D721Med (cell line): ENCODE measurements around the gene EIF2B1.

Experiments used
- DNase-seq: peaks from one replicate; pipeline ENCODE4 v3.0.0; 2011; ENCODE audit warnings: low spot score; ENCODE audit not compliant: insufficient read length
- FAIRE-seq: peaks from 2 replicates; lab custom pipeline; 2011; peaks lifted over from hg19 to GRCh38; lab: Jason Lieb, UNC
- CTCF ChIP-seq: IDR thresholded peaks from 2 replicates; pipeline ENCODE4 v1.5.1; 2012; ENCODE audit warnings: mild to moderate bottlenecking, control low read depth; ENCODE audit not compliant: insufficient read depth; ENCODE audit errors: missing control alignments

EIF2B1 gene

GRCh38 chr12:123633379-123634141 lies at the start of gene EIF2B1, which contains the start of gene GTF2H3:
TSS of gene EIF2B1 (minus strand) at chr12:123633686. CDS start at chr12:123633557, 129 bp downstream.
TSS of gene GTF2H3 (plus strand) at chr12:123633829. CDS start at chr12:123633860, 31 bp downstream.
- DNase-seq (peak; percentile 96), FAIRE-seq (no peak)
- TF ChIP-seq CTCF = no peak

- FAIRE-seq = no peak
- no peak for TF ChIP-seq CTCF
- no peak for DNase-seq
Measured at GRCh38 chr12:123681605-123682004, 48.1 kb upstream of the EIF2B1 start.

- DNase-seq (no peak), FAIRE-seq (no peak)
- TF ChIP-seq CTCF = no peak
Measured at GRCh38 chr12:123678981-123679380, 45.5 kb upstream of the EIF2B1 start.

- TF ChIP-seq CTCF = no peak
- DNase-seq (no peak), FAIRE-seq (no peak)
Measured at GRCh38 chr12:123676616-123677320, 43.3 kb upstream of the EIF2B1 start.

GRCh38 chr12:123675436-123675835 lies 42.0 kb upstream of the EIF2B1 start:
- TF ChIP-seq CTCF = no peak
- no peak for FAIRE-seq
- DNase-seq = no peak

- FAIRE-seq (no peak), DNase-seq (no peak)
- TF ChIP-seq CTCF = no peak
Measured at GRCh38 chr12:123671876-123672275, 38.4 kb upstream of the EIF2B1 start.
